HG02973 (cell line): ENCODE measurements around the gene CRIM1.

ENCODE experiments used
- ATAC-seq: cut with Tn5 transposase; IDR thresholded peaks from one replicate; pipeline ENCODE4 v1.9.1; 2021; ENCODE audit warnings: moderate library complexity; ENCODE audit not compliant: unreplicated experiment

The CRIM1 gene

GRCh38 chr2:36420569-36421181, 65.1 kb downstream of the CRIM1 start:
- ATAC-seq: no peak

GRCh38 chr2:36421379-36421778, 65.8 kb downstream of the CRIM1 start:
- ATAC-seq: no peak

GRCh38 chr2:36423172-36423571, 67.6 kb downstream of the CRIM1 start:
- ATAC-seq: no peak

GRCh38 chr2:36423619-36424120, 68.1 kb downstream of the CRIM1 start:
- ATAC-seq: no peak

GRCh38 chr2:36425608-36426355, 70.2 kb downstream of the CRIM1 start:
- no peak for ATAC-seq

- ATAC-seq: no peak
Measured at GRCh38 chr2:36427790-36428243, 72.2 kb downstream of the CRIM1 start.

- no peak for ATAC-seq
Measured at GRCh38 chr2:36430549-36430948, 75.0 kb downstream of the CRIM1 start.

- no peak for ATAC-seq
Measured at GRCh38 chr2:36432479-36432878, 76.9 kb downstream of the CRIM1 start.

- no peak for ATAC-seq
Measured at GRCh38 chr2:36433311-36434217, 78.0 kb downstream of the CRIM1 start.

- no peak for ATAC-seq
Measured at GRCh38 chr2:36438449-36438977, 82.9 kb downstream of the CRIM1 start.

GRCh38 chr2:36439084-36439483, 83.5 kb downstream of the CRIM1 start:
- no peak for ATAC-seq

GRCh38 chr2:36441065-36441625, 85.6 kb downstream of the CRIM1 start:
- no peak for ATAC-seq

GRCh38 chr2:36441816-36442215, 86.2 kb downstream of the CRIM1 start:
- ATAC-seq: no peak

- no peak for ATAC-seq
Measured at GRCh38 chr2:36444216-36444936, 88.8 kb downstream of the CRIM1 start.

- no peak for ATAC-seq
Measured at GRCh38 chr2:36445185-36445866, 89.7 kb downstream of the CRIM1 start.

- ATAC-seq: no peak
Measured at GRCh38 chr2:36446294-36446693, 90.7 kb downstream of the CRIM1 start.

GRCh38 chr2:36449213-36449612, 93.6 kb downstream of the CRIM1 start:
- no peak for ATAC-seq

- ATAC-seq: no peak
Measured at GRCh38 chr2:36449943-36450392, 94.4 kb downstream of the CRIM1 start.

GRCh38 chr2:36450466-36451196, 95.1 kb downstream of the CRIM1 start:
- no peak for ATAC-seq
